ENCODE data around the gene TRAM2.

TRAM2 gene

DNA sequence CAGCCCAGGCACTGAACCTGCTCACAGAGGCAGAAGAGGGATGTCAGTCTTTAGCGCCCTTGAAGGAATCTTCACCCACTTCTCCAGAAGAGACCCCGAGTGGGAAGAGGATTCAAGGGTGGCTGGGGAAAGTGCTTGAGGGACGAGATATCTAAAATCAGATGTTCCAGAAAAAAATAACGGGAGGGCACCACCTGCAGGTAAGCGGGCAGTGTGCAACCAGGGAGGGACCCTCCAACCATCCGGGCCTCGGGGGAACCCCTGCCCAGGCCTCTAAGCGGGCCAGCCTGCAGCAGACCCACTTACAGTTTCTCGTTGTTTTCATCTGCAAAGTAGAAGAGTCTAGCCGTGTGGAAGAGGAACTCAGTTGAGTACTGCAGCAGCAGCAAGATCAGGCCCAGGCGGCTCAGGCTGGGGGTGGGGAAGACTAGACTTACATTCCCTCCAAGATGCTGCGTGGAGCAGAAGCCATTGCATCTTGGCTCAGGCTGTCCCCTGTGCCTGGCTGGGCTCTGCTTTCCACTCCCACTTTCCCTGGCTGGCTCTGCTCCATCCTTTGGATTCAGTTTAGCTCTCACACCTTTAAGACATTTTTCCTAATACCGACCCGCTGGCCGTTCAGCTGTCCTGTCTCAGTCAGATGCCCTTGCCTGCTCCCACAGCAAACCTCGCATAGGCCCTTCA is 71.0 kb downstream of the TRAM2 start:
- DNase-seq = no peak

DNA sequence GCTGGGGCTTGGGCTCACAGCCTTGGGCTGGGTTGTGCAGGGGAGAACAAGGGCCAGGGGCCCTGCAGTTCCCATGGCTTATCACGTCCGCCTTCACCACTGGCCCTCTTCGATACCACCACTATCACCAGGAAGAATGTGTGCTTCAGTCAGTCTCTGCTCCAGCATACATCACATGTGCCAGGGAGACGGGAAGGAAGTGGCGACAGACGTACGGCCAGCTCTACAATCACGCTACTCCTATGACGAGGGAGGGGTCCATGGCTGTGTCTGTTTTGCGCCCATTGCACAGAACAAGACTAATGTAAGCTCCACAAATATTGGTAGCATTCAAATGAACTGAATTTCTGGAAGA is 72.1 kb downstream of the TRAM2 start:
- DNase-seq = no peak

DNA sequence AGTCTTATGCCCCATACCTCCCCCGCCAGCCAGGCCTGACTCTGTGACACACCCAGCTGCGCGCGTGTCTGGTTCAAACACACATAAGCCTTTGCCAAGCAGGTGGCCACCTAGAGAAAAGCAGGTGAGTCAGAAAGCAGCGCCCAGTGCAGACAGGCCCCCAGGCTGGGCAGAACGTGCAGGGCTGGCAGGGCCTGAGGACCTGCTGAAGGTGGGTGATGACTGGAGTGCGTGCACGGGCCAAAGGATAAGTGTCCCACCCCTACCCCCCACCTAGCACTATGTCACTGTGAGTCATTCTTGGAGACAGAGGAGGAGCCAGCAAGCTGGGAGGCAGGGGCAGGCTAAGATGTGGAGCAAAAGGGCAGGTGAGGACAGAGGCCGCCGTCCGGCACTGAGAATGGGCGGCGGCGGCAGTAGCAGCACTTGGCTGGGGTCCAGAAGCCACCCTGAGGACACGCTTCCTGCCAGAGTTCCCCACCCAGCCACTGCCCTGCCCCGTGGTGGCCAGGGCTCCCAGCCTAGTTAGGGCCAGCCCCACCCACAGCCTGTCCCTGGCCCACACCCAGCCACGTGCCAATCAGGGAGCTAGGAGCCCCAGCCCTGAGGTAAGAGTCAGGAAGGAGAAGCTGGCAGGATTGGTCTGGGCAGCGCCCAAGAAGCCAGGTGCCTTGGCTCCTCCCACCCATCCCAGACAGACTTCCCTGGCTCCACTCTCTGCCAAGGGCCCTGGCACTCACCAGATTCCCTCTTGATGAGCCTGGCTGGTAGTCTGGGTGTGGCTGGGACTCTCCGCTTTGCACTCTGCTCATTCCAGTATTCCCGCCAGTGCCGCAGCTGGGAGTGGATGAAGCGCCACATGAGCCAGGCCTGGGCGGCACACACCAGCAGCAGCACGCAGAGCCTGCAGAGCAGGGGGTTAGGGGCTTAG is 72.7 kb downstream of the TRAM2 start:
- no peak for DNase-seq

- no peak for DNase-seq
These were observed 73.5 kb downstream of the TRAM2 start for GRCh38 chr6:52503323-52503747.

DNA sequence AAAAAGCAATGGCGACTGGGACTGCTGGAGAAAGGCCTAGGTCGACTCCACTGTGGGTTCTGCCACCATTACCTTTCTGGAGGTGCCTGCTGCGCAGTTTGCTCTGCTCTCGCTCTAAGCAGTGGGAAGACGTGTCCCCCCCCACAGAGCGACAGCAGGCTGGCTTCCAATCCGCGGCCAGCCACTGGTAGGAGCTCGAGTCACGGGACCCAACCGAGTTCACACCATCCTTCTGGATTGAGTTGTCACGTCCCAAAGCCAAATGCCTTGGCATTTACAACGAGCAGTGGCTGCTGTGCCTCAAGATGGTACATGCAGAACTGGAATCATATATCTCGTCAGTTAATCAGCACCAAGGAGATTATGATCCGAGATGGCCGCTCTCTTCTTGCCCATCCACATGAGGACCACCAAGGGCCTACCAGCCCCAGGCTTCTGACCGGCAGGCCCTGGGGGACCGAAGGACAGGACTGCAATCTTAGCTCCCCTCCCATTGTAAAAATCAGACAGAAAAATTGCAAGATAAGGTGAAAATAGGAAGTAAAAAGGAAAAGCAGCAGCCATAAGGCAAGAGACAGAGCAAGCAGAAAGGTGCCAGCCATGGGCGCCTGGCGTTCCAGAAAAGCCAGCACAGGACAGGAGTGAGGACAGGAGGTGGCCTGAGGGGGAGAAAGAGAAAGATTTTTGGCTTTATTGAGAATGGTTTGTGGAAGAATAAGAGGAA is 74.4 kb downstream of the TRAM2 start:
- DNase-seq = no peak

DNA sequence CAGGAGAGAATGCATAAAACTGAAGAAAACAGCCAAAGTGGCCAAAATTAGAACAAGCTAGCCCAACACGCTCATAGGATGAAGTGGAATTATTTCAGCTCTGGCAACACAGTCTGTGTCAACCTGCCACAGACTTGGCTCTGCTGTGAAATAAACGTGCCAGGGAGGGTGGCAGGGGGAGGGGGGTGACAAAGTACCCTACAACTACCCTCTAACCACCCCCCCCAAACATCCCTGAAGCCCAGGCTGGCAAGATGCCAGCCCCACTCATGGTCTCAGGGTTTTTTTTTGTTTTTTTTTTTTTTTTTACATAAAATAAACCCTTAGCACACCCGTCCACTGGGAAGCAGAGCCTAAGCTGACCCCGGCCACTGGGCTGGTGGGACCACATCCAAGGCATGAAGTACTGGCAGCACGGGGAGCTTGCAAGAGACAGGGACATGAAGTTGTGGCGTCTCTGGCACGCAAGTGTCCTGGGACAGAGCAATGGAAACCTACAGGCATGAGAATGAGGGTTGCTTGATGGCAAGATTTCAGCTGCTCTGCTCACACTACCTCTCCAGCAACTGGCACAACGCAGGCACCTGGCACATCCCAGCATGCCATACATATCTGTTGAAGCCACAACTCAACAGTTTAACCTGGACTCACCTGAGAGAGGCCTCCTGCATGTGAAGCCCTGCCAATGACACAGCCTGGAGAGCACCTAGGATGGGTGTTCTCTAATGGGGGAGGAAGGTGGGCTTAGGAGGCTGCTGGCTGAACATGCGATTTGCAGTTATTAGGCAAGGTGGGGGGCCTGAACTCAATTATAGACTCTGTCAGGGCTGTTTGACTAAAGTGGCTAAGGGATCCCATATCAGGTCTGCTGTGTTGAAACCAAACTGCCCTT is 76.4 kb downstream of the TRAM2 start:
- DNase-seq = no peak

DNA sequence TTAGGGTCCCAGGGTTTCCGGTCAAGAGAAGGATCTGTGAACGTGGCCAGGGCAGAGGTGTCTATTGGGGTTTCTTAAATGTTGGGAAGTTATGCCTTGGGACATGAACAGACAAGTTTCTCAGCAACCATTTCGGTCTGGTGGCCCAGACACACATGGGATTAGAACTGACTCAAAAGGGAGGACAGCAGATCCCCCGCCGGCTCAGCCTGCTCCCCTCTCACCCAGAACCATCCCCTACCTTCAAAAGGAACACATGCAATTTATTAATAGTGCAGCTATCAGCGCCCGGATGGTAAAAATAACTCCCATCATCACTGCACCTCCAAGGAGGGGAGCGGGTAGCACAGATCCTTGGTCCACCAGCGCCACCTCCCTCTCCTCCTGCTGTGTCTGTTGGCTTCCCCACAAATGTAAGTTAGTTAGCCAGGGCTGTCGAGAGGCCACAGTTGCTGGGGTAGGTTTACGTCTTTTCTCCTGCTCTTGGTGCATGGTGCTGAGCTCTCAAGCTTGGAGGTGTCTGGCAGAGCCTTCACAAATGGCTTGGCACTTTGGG is 77.1 kb downstream of the TRAM2 start:
- DNase-seq = no peak

DNA sequence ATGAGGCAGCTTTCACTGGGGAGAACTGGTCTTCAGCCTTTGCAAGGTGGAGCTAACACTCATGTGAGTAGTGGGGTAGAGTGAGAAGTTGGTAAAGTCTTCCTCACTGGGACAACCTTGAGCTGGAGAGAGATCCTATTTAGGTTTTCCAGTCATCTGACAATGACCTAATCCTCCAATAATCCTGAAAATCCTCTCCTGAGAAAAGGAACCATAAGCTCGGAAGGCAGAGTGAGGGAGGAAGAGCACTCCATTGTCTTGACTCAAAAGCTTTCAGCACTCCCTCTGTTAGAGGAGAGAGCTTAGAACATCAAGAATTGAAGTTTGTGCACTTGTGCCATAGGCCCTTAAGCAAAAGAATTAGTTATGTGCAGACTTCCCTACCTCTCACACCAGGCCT is 77.8 kb downstream of the TRAM2 start:
- DNase-seq = no peak

DNA sequence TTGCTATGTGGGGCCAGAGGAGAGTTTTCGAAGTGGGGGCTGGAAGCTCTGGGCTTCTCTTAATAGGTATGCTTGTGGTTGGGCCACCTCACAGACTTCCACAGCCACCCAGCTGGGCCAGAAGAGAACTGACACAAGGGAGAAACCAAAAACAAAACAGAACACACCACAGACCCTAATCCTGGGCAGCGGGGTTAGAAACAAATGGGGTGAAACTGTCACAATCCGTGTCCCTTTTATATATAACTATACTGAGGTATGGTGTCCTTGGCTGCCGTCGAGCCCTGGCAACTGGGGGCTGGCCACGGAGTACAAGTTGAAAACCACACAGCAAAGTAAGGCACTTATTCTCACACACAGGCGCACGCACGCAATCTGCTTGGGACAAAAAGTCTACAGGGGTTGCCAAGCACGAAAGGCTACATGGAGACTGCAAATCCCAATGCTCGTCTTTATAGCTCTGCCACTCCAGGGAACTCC is 78.3 kb downstream of the TRAM2 start:
- DNase-seq = no peak

GRCh38 chr6:52497652-52498408 is 79.0 kb downstream of the TRAM2 start:
- no peak for DNase-seq

DNA sequence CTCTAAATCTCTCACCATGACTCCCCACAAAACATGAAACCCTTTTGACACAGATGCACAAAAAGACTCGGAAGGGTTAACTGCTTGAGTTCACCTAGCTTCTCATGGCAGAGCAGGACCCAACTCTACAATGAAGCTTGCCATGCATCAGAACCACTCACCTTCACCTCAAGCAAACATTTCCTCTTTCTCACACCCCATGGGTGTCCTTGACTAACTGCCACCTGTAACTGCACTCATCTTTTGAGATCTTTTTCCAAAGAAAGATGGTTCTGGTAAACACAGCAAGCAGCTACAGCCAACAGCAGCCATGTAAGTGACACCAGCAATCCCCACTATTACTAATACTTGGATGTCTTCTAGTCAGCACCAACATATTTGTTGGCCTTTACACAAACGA is 80.2 kb downstream of the TRAM2 start:
- no peak for DNase-seq

DNA sequence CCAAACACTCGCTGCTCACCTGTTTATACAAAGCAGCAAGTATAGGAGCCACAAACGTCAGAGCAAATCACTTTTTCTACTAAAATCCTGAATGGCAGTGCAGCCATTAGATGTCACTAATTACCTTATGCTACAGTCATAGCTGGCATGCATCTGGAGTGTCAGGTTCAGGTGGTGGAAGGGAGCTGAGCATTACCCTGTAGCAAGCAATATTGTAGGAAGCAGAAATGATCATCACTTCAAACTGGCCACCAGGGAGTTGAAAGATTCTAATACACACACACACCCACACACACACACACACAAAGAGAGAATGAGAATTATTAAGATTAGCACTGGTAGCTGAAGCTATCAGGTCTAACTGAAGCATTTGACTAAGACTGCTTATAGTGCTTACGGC is 80.9 kb downstream of the TRAM2 start:
- DNase-seq = no peak

DNA sequence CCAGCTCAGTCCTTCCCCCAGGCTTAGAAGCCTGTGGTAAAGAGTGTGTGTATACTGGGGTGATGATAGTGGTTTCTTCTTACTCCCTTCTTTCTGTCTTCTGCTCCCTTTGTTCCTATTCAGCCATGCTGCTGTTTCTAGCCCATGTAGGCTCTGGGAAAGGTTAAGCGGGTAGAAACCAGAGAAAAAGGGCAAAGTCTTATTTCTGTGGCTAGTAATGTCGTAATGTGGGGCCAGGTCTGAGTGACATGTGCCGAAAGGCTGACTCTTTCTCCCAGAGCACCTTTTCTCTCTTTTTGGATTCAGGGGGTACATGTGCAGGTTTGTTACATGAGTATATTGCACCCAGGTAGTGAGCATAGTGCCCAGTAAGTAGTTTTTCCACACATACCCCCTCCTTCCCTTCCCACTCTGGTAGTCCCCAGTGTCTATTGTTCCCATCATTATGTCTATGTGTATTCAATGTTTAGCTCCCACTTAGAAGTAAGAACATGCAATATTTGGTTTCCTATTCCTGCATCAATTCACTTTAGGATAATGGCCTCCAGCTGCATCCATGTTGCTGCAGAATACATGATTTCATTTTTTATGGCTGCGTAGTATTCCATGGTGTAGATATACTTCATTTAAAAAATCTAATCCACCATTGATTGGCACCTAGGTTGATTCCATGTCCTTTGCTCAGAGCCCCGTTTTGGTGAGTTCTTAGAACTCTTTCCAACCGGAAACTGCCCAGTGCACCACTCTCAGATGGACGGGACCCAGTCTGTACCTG is 82.4 kb downstream of the TRAM2 start:
- DNase-seq = no peak

GRCh38 chr6:52493669-52494068 is 83.2 kb downstream of the TRAM2 start:
- DNase-seq = no peak

GRCh38 chr6:52491203-52492069 is 85.4 kb downstream of the TRAM2 start:
- no peak for DNase-seq

- DNase-seq = no peak
These were observed 87.0 kb downstream of the TRAM2 start for GRCh38 chr6:52489881-52490280.

DNA sequence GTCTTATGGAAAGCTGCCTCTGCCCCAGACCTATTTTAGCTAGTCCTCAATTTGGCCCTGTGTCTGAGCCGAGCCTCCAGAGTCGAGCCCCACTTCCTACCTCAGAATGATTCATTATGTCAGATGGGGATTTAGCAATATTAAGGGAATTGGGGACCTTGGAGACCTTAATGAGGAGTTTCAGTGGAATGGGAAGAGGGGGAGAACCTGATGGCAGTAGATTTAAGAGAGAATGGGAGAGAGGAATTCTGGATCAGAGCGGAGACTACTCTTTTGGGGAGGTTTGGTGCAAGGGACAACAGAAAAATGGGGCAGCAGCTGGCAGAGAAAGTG is 93.2 kb downstream of the TRAM2 start:
- DNase-seq = no peak

- DNase-seq = no peak
These were observed 93.8 kb downstream of the TRAM2 start for GRCh38 chr6:52482903-52483670.

DNA sequence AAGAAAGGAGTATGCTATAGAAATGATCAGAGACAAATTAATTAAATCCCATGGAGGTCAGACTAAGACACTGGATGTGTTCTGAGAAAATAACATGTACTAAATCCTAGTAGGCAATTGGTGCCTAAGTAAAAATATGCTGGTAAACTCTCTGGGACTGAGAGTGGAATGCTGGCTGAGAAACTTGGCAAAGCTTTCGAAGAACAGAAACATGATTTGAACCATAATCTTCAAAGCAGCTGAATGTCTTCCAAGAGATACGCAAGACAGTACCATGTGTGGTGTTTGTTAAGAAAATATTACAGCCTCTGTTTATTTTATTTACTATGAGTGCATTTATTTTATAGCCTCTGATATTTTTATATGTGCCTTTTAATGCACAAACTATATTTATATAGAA is 101.6 kb downstream of the TRAM2 start:
- no peak for DNase-seq
